Superior temporal gyrus (tissue), 1 donor: ENCODE results near the gene MYH13.

Experiments used
- DNase-seq: peaks from one replicate; pipeline ENCODE4 v3.0.0-alpha.2; 2016; ENCODE audit errors: extremely low spot score

Gene MYH13

DNA sequence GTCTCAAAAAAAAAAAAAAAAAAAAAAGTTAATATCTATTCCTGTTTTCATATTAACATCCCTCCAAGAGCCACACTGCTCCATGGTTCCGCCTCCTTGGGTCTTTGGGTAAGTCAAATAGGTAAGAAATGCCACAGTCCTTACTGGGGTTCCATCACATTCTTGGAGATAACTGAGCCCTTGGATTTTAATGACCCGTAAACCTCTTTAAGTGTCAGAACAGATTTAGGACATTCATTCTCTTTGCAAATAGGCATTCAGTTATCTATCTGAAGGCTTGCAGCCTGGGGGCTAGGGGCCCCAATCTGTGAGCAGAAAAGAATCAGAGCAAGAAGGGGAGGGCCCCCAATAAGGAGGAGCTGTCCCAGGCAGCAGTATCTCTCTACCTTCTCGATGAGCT lies 28.0 kb downstream of the MYH13 start:
- DNase-seq = no peak

DNA sequence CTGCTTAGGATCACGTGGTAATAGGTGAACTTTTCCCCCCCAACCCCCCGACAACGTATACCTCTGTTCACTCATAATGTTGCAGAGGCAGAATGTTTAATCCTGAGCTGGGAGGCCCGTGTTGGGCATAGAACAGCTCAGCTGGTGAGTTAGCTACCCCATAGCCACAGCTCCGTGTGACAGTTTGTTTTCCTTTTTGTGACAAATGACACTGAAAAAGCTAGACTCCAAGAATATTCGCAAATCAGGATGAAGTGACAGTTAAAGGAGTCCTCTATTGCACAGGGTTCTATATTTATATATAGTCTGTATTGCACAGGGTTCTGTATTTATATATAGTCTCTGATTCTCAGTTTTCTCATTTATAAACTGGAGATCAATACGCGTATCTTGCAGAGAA lies 33.8 kb downstream of the MYH13 start:
- DNase-seq = no peak

DNA sequence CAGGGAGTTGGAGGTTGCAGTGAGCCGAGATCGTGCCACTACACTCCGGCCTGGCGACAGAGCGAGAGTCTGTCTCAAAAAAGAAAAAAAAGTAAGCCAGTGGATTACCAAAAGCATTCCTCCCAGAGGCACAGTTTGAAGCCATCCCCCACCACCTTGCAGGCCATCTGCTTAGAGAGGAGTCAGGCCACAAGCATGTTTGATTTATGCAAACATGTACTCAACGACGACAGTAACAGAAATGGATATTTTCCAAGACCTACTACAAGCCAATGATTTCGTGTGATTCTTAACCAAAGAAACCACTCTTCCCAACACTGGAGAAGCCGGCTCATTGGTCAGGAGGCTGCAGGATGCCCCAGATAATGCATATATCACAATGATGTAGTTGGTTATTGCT lies 34.8 kb downstream of the MYH13 start:
- DNase-seq = no peak

DNA sequence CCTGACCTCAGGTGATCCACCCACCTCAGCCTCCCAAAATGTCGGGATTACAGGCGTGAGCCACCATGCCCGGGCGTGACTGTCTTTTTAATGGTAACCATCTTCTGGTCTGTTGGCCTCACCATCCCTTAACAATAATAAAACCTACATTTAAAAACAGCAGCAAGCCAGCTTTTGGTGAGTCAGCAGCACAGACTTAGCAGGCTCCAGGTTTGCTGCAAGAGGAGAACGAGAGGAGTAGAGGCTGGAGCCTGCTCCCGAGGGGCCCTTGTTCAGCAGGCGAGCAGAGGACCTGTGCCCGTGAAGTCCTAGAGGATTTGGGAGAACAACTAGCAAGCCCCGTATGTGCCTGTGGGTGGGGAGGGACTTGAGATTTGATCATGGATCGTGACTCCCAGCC lies 35.7 kb downstream of the MYH13 start:
- DNase-seq = peak; percentile 22

DNA sequence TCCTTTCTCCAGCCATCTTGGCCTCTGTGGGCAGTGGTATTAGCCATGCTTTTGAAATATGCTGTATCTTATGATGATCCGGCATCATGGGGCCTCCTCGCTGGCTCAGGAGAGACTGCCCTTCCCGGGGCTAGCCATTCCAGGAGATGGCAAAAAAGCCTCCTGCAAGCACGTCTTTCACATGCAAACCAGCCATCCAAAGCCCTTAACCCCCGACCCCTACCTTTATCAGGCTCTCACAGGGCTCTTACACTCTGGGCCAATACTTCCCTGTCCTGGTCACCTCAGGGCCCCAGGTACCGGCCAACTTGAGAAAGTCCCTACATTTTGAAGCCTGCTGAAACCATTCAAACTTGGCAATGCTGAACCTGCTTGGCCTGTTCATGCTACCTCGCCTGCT lies 36.4 kb downstream of the MYH13 start:
- DNase-seq = no peak

DNA sequence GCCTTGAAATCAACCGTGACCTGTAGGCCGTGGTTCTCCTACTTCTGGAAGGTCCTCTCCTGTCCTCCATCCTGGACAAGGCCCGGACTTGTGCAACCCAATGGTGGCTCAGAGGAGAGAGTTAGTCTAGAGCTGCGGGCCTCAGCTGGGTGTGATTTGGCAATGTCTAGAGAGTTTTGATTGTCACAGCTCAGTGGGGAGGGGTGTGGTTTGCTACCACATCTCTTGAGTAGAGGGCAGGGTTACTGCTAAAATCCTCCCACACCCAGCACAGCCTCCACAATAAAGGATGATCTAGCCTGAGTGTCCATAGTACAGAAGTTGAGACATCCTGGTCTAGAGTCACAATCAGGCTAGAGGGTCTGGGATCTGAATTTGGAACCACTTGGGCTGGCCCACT lies 40.3 kb downstream of the MYH13 start:
- DNase-seq = no peak

DNA sequence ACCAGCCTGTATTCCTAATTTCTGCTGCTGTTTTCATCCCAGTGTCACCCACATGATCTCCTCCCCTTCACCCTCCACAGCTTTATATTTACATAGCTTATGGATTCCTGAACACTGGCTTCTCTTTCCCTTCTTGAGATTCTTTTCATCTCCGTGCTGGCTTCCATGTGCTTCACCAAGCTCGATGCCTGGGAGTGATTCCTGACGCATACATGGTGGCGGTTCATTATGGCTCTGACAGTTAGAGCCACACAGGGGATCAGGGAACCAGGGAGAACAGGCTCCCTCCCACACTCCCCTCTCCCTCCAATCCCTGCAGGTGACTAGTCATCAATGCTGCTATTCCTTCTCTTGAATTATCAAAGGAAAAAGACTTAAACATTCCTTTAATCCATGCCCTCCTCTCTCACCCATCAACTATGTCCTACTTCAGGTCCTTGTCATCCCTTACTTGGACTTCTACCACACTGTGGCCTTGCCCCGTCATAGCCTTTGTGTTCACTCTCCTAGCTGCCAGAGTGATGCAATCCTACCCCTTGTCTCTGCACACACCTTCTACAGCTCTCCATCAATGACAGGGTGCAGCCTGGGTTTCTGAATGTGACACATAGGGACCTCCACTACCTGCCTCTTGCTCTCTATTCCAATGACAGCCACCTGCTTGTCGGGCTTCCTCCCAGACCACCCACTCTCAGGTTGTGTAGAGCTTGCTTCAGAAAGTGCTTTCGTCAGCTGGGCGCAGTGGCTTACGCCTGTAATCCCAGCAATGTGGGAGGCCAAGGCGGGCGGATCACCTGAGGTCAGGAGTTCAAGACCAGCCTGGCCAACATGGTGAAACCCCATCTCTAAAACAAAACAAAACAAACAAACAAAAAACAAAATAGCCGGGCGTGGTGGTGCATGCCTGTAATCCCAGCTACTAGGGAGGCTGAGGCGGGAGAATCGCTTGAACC lies 43.6 kb downstream of the MYH13 start:
- DNase-seq = no peak

DNA sequence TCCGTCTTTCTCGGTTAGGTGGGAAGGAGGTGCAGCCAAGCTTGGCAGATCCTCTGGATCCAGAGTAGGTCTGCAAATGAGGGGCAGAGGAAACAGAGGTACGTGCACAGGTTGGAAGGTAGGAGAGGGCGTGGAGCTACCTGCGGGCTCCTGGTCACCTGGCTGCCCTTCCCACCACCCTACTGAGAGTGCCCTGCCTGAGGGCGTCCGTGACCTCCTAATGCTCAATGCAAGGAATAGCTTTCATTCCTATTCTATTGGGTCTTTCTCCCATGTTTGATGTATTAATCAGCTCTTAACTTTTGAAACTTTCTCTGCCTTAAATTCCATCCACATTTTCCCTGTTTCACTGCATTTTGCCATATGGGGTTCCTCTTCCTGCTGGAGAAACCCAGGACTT lies 44.6 kb downstream of the MYH13 start:
- DNase-seq = no peak

DNA sequence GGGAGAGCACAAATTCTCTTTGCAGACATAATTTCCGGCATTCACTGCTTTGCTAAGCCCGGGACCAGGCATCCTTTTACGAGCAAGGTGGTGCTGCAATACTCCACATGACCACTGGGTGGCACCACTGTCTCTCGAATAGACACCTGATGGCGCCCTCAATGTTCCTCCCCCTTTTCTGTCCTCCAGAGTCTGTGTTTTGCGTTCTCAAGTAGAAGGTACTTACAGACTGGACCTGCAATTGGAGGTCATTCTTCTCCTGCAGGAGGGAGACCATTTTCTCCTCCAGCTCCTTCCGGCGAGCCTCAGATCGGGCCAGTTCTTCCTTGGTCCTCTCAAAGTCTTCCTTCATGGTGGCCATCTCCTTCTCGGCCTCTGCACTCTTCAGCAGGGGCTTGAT lies 45.2 kb downstream of the MYH13 start:
- peak; percentile 90 for DNase-seq

DNA sequence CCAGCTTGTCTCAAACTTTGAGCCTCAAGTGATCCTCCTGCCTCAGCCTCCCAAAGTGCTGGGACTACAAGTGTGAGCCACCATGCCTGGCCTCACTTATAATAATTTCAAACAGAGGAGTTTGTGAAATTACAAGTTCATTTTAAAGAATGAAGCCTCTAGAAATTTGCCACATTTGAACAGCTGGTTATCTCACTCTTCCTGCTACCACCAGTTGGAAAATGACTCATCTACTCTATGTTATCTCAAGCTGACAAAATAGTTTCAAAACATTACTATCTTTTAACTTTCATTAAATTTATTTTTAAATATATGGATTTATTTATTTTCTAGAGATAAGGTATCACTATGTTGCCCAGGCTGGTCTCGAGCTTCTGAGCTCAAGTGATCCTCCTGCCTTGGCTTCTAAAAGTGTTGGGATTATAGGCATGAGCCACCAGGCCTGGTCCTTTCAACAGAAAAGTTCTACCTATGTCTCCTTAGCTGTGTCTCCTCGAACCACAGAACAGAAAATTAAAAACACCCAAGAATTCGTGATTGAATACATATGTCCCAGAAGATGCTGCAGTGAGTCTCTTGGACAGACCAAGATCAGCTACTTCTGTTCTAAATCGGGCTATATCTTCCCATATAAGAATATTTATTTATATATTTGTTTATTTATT lies 47.6 kb downstream of the MYH13 start:
- DNase-seq = no peak

DNA sequence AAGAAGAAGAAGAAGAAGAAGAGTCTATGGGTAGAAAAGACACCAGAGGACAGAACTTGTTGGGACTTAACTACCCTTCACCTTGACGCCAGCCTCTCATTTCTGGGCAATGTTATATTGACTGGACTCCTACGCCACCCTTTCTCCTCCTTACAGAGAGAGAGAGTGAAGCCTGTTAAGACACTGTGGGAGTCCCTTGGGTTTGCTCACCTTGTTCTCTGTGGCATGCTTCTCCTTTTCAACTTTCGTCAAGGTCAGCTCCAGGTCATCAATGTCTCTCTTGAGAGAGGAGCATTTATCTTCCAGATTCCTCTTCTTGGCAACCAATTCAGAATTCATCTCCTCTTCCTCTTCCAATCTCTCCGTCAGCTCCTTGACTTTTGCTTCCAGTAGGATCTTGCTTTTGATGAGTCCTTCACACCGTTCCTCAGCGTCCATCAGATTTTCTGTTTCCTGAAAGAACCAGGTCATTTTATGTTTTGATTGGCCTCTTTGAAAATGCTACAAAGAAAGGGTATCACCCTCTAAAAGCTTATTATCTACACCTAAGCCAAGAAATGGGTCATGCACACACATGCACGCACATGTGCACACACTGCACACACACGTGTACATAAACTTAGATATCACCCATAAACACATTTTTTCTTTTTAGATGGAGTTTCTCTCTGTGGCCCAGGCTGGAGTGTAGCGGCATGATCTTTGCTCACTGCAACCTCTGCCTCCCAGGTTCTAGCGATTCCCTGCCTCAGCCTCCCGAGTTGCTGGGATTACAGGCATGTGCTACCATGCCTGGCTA lies 48.8 kb downstream of the MYH13 start:
- no peak for DNase-seq

DNA sequence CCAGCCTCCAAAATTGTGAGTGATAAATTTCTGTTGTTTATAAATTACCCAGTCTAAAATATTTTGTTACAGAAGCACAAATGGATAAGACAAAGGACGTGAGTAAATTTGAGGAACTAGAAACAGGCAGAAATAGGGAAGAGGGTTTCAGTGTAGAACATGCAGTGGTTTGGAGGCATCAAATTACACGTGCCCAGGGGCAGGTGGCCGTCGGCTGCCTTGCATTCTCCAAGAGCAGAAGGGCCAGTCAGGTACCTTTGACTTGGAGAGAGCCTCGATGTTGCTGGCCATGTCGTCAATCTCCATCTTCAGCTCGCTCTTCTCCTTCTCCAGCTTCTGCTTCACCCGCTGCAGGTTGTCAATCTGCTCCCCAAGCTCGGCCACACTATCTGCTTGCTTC lies 54.3 kb downstream of the MYH13 start:
- DNase-seq = no peak

DNA sequence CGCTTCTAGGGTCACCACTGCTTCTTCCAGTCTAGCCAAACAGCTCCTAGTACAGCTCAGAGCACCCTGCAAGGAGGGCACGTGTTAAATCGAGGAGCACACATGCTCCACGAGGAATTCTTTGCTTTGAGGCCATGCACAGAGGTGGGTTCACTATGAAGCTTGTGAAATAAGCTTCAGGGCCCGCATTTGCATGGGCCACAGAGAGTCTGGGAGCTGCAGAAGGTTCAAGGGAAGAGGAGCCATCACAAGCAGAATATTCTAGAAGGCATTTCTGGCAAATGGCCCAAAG lies 55.3 kb downstream of the MYH13 start:
- DNase-seq = no peak

DNA sequence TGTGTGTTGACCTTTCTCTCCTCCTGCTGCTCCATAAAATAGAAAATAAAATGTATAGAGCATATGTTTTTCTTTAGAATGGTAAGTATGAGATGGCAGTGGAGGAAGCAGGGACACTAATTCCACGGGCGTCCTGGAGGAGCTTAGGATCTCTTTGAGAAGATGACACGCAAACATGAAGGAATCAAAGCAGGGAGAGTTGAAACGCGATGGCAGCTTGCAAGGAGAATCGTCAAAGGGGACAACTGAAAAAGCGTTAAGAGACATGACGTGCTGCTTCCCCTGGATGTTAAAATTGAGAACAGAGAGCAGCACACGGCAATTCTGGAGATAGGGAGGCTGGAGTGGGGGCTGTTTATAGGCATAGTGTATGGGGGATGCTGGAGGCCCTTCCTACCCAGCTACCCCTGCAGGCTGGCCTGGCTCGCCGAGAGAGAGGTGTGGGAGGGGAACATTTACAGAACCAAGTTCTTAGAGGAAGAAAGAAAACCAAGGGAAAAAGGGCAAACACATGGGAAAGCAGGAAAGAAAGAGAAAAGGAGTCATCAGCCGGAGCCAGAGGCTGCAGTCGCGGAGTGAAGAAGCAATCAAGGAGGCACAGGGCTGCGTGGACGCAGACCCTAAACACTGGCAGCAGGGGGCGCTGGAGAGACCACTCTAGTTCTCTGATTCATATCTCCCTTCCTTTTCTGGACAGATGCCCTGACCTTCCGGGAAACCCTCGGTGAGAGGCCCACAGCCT lies 55.8 kb downstream of the MYH13 start:
- peak; percentile 77 for DNase-seq

DNA sequence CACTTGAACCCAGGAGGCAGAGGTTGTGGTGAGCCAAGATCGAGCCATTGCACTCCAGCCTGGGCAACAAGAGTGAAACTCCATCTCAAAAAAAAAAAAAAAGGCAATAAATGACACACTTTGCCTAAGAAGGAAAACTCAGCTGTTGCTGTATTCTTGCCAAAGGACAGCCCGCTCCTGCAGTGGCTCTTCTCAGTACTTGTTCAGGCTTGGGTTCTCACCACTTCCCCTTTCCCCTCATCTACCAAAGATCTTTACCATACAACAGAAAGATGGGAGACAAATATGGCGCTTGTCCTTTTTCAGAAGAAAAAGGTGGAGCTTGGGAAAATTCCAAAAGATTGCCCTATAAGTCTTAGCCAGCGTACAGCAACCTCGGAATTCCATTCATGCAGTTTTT lies 58.5 kb downstream of the MYH13 start:
- DNase-seq = no peak

DNA sequence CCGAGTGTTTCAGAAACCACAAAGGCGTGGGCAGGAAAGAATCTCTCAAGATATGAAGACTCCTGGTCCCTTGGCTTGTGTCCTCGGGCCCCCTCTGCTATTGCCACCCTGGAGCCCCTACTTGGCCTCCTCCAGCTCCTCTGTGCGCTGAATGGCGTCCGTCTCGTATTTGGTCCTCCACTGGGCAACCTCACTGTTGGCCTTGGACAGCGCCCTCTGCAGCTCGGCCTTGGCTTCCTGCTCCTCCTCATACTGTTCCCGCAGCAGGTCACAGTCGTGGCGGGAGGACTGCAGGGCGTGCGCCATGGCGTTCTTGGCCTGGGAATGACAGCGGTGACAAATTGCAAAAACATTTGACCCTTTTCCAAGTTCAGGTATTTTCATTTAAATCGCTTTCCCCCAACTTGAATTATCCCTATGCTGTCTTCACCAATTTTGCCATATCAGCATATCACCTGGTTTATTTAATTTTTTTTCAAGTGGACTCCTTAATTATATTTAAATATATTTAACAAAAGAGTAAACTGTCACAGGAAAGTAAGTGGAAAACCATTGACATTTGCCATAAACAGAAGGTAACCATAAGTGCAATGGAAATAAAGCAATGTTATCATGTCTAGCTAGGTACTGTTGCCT lies 59.7 kb downstream of the MYH13 start:
- no peak for DNase-seq

DNA sequence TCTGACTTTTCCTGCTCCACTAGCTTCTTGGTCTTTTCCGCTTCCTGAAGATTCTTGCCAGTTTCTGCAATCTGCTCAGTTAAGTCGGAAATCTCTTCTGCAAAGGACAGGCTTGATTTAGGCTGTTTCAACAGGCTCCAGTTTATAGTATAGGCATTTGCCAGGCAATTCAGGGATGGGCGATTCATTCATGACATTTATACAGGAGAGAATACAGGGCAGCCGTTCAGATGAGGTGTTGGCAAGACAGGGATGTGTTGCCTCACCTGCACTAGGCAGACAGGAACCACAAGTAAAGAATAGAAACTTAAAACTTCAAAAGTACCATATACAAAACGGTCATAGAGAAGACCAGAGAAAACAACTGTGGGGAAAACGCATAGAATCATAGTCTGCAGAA lies 61.7 kb downstream of the MYH13 start:
- DNase-seq = no peak

DNA sequence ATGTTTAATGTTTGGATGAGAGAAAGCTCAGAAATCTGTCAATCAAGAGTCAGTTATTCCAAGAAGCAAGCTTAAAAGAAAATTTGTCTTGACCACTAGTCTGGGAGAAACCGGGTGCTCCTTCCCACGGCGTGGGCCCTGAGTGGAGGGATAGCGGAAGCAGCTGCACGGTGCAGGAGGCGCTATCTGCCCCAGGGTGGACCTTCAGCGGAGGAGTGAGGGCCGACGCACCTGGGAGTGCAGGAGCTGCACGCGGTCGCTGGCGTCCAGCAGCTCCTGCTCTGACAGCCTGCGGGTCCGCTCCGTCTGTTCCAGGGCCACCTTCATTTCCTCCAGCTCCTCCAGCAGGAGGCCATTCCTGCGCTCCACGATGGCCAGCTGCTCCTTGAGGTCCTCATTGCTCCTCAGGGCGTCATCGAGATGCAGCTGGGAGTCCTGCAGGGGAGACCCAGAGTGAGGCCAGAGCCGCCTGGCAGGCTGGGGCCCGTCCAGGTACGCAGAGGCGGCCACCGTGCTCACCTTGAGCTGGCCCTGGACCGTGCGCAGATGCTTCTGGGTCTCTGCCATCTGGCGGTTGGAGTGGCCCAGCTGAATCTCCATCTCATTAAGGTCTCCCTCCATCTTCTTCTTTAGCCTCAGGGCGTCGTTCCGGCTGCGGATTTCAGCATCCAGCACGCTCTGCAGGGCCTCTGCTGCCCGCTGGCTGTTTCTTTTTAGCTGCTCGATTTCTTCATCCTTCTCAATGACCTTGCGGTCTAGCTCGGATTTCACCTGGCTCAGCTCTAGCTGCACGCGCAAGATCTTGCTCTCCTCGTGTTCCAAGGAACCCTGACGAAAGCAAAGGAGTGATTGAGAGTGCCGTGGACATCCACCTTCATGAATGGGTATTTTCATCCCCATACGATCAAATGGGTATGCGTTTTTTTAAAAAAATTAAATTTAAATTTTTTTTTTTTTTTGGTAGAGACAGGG lies 63.5 kb downstream of the MYH13 start:
- DNase-seq = no peak

DNA sequence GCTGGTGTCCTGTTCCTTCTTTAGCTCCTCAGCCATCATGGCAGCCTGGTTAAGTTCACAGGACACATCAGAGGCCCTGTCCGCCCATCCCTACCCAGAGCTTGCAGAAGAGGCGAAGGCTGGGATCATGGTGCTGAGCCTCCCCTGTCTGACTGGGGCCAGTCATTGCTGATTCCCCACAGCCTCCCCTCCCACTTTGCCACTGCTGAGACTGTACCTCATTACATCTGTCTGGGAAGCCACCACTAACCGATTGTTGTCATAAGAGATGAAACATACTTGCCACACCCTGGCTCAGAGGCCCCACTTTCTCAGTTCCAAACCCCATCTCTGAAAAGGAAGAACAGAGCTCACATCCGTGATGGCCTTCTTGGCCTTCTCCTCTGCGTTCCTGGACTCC lies 66.2 kb downstream of the MYH13 start:
- no peak for DNase-seq

DNA sequence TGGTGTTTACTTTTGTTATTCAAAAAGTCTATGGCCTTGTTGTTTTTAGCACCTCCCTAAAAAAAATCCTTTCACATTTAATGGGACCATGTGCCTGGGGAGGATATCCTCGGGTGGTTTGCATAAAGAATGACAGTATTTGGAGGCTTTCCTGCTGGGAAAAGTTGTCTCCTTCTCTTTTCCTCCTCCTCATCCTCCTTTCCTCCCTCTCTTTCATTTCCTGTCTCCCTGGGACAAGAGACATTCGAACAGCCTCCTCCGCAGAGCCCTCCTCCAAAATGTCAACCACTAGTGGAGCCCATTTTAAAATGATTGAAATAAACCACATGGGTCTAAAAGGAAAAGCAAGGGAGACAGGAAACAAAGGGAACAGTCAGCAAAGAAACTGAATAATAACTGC lies 67.4 kb downstream of the MYH13 start:
- no peak for DNase-seq
